Measurements from ENCODE around the gene PALB2. TPM values are rescaled to one million over a fixed set of nuclear protein-coding genes. Genes with fewer than 3 reads are reported as not detected.

PALB2 gene
- total and polyA plus RNA-seq, 2 experiments from 2014 or later, result 24.2 to 34.0 TPM

DNA sequence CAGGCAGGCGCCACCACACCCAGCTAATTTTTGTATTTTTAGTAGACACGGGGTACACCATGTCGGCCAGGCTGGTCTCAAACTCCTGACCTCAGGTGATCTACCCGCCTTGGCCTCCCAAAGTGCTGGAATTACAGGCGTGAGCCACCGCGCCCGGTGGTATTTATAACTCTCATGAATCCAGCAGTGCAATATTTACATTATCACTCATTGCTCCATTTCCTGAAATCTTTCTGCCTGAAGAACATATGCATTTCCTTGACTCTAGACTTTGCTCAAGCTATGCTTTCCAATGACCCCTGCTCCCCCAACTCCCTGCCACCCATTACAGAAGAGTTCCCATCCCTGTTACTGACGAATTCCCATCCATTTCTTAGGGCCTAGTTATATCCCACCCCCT, 25.3 kb downstream of the PALB2 start:
- Mint-ChIP-seq H3K27ac (no peak overlapping the region), H3K9me3 (no peaks in the 10 kb centered on the region), H3K36me3 (ENCODE audit: low read depth) (peaks cover 62% of the 10 kb centered on the region), H3K4me3 (no peak overlapping the region), H3K27me3 (ENCODE audit: insufficient read depth, low read depth, poor library complexity) (peaks cover 2% of the 10 kb centered on the region), H3K4me1 (no peaks in the 10 kb centered on the region)
- Histone ChIP-seq H3K9me2 (ENCODE audit: insufficient read depth) (no peaks in the 10 kb centered on the region), H3K4me1 (ENCODE audit: insufficient read depth) (no peaks in the 10 kb centered on the region), H3F3A (replicated peaks; ENCODE audit: low read depth) (no peaks in the 10 kb centered on the region), H3K27ac (ENCODE audit: low read depth) (no peak overlapping the region), H3K4me2 (no peak overlapping the region), H3K79me2 (replicated peaks; ENCODE audit: insufficient read depth) (no peaks in the 10 kb centered on the region), H3K27me3 (ENCODE audit: insufficient read depth) (no peaks in the 10 kb centered on the region), H2AFZ (no peak overlapping the region), H4K20me1 (replicated peaks; ENCODE audit: insufficient read depth) (peaks cover 3% of the 10 kb centered on the region; the same call in 1 of the 2 replicates), H3K4me3 (no peak overlapping the region), H3K36me3 (ENCODE audit: insufficient read depth) (peaks cover 9% of the 10 kb centered on the region; the same call in 1 of the 2 replicates)
- DNase-seq (ENCODE audit: low spot score) (no peak), ATAC-seq (no peak)
- TF ChIP-seq JUNB (IDR thresholded peaks at IDR 0.05; ENCODE audit: unreplicated experiment) (no peak), NANOG (IDR thresholded peaks at IDR 0.05; ENCODE audit: borderline replicate concordance) (no peak)

DNA sequence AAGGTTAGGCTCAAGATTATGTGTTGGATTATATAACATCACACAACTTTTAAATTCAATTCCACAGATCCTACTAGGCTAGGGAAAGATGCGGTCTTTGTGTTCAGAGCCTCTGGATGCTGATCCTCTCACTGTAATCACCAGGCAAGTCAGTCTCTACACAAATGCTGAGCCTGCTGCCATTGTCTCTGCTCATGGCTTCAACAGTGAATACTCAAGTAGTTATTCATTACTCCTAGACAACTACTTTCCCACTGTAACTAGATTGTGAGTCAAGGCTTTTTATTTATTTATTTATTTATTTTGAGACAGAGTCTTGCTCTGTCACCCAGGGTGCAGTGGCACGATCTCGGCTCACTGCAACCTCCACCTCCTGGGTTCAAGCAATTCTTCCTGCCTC, 29.2 kb downstream of the PALB2 start:
- DNase-seq (ENCODE audit: low spot score) (no peak), ATAC-seq (no peak)
- H3K36me3 ChIP-seq (ENCODE audit: insufficient read depth), result peaks cover 24% of the 10 kb centered on the region; the same call in 1 of the 2 replicates
- peaks cover 2% of the 10 kb centered on the region for H3K27me3 Mint-ChIP-seq (ENCODE audit: insufficient read depth, low read depth, poor library complexity)
- H3K9me2 ChIP-seq (ENCODE audit: insufficient read depth), result no peaks in the 10 kb centered on the region
- H3K4me1 ChIP-seq (ENCODE audit: insufficient read depth), result no peaks in the 10 kb centered on the region
- H3K4me3 Mint-ChIP-seq, result no peak overlapping the region
- H3F3A ChIP-seq (replicated peaks; ENCODE audit: low read depth), result no peaks in the 10 kb centered on the region
- H3K36me3 Mint-ChIP-seq (ENCODE audit: low read depth), result peaks cover 47% of the 10 kb centered on the region
- peaks cover 3% of the 10 kb centered on the region; the same call in 1 of the 2 replicates for H4K20me1 ChIP-seq (replicated peaks; ENCODE audit: insufficient read depth)
- H3K79me2 ChIP-seq (replicated peaks; ENCODE audit: insufficient read depth), result no peaks in the 10 kb centered on the region
- no peaks in the 10 kb centered on the region for H3K4me1 Mint-ChIP-seq
- H2AFZ ChIP-seq, result no peak overlapping the region
- no peak overlapping the region for H3K27ac ChIP-seq (ENCODE audit: low read depth)
- no peaks in the 10 kb centered on the region for H3K9me3 Mint-ChIP-seq
- H3K27ac Mint-ChIP-seq, result no peak overlapping the region
- H3K27me3 ChIP-seq (ENCODE audit: insufficient read depth), result no peaks in the 10 kb centered on the region
- H3K4me3 ChIP-seq, result no peak overlapping the region
- H3K4me2 ChIP-seq, result no peak overlapping the region
- no peak for TF ChIP-seq STAT1 (IDR thresholded peaks at IDR 0.05; ENCODE audit: unreplicated experiment)
- TF ChIP-seq ZNF331 (CRISPR knock-in tag; IDR thresholded peaks at IDR 0.05; ENCODE audit: low read depth), result no peak
- TF ChIP-seq CTCF (conservative IDR thresholded peaks at IDR 0.05; ENCODE audit: low read depth in 2 of 2), result no peak
- TF ChIP-seq EZH2phosphoT487 (IDR thresholded peaks at IDR 0.05; ENCODE audit: unreplicated experiment), result no peak
- TF ChIP-seq JUNB (IDR thresholded peaks at IDR 0.05; ENCODE audit: unreplicated experiment), result no peak
- no peak for TF ChIP-seq EZH2 (IDR thresholded peaks at IDR 0.05; ENCODE audit: low read depth, unreplicated experiment)
- TF ChIP-seq POLR2AphosphoS5 (IDR thresholded peaks at IDR 0.05; ENCODE audit: low read depth), result no peak
- no peak for TF ChIP-seq ZNF462 (CRISPR knock-in tag; IDR thresholded peaks at IDR 0.05)
- no peak for TF ChIP-seq ETS1 (IDR thresholded peaks at IDR 0.05)

All from GM23338 (cell line).